HepG2 (cell line): Measurements from ENCODE around the gene GPA33. TPM values are rescaled to one million over a fixed set of nuclear protein-coding genes. Genes with fewer than 3 reads are reported as not detected.

Experiments used
- ATAC-seq: fragments of 200-7000 bp; cut with Tn5 transposase; 3 replicates; pipeline ENCODE4 v1.9.1; 2020; ENCODE audit warnings: mild to moderate bottlenecking, moderate library complexity
- BruUV-seq: library from RNA; stranded (reverse); fragments of 400-500 nt; replicated peaks from 2 replicates; lab custom pipeline; 2021; lab: Mats Ljungman, UMichigan
- CTCF ChIA-PET: fragments of 300-600 bp; formaldehyde crosslinking; extraction: SDS; loops from one replicate; lab custom pipeline; 2021; ENCODE audit warnings: low total read pairs, inconsistent platforms, low intra/inter-chr PET ratio; lab: Yijun Ruan, JAX
- POLR2A ChIA-PET: fragments of 350-600 bp; sonication (Branson Sonifier 250); formaldehyde crosslinking; loops from one replicate; lab custom pipeline; 2020; ENCODE audit warnings: antibody characterized with exemption, inconsistent platforms; lab: Yijun Ruan, JAX
- DNase-seq: peaks from one replicate; pipeline ENCODE4 v3.0.0-alpha.2; 2015; ENCODE audit warnings: low spot score
- FAIRE-seq: peaks from 3 replicates; lab custom pipeline; 2011; peaks lifted over from hg19 to GRCh38; lab: Jason Lieb, UNC
- H2AFZ ChIP-seq: one replicate; pipeline ENCODE4 v1.6.1; 2011; ENCODE audit warnings: low read length, inconsistent platforms
- H3K27ac ChIP-seq: fragments of 300-600 bp; 3 replicates; pipeline ENCODE4 v1.8.0; 2011; ENCODE audit warnings: mixed run types, mild to moderate bottlenecking, mixed read lengths, low read length, inconsistent platforms; ENCODE audit not compliant: insufficient read depth; ENCODE audit errors: extremely low read length
- H3K27me3 ChIP-seq, 2 experiments: fragments of 200-600 bp in 1 of 2; 2 replicates in 1 of 2; 3 replicates in 1 of 2; pipeline versions ENCODE4 v1.6.0 to v1.8.0; 2011; ENCODE audit warnings: low read length in 2 of 2, mild to moderate bottlenecking in 2 of 2, moderate library complexity in 2 of 2, inconsistent platforms in 1 of 2; ENCODE audit not compliant: insufficient read depth in 2 of 2, control insufficient read depth in 1 of 2
- H3K36me3 ChIP-seq, 2 experiments: fragments of 200-600 bp in 1 of 2; replicated peaks in 1 of 2; 2 replicates in 1 of 2; 3 replicates in 1 of 2; pipeline versions ENCODE4 v1.5.1 to v1.8.0; 2011; ENCODE audit warnings: low read length in 2 of 2, inconsistent platforms in 1 of 2; ENCODE audit not compliant: insufficient read depth in 2 of 2, control insufficient read depth in 1 of 2
- H3K4me1 ChIP-seq: 2 replicates; pipeline ENCODE4 v1.5.1; 2012; ENCODE audit warnings: low read length, inconsistent platforms; ENCODE audit not compliant: insufficient read depth
- H3K4me2 ChIP-seq: 2 replicates; pipeline ENCODE4 v1.6.0; 2011; ENCODE audit warnings: low read depth, low read length, inconsistent platforms
- H3K4me3 ChIP-seq, 3 experiments: fragments of 200-600 bp in 1 of 3; sonication (generic), shearing (Covaris generic) in 1 of 3; replicated peaks in 1 of 3; 2 replicates each; pipeline ENCODE4 v1.5.1; 2011 to 2016; ENCODE audit warnings: low read length in 3 of 3, inconsistent platforms in 2 of 3, low read depth in 2 of 3, mild to moderate bottlenecking in 2 of 3, control low read depth in 1 of 3, mixed read lengths in 1 of 3; ENCODE audit not compliant: insufficient read depth in 1 of 3
- H3K79me2 ChIP-seq: one replicate; pipeline ENCODE4 v1.6.1; 2011; ENCODE audit warnings: low read length, inconsistent platforms; ENCODE audit not compliant: insufficient read depth
- H3K9ac ChIP-seq: 2 replicates; pipeline ENCODE4 v1.6.0; 2011; ENCODE audit warnings: mild to moderate bottlenecking, low read depth, low read length, inconsistent platforms; ENCODE audit not compliant: insufficient read depth
- H3K9me3 ChIP-seq: 2 replicates; pipeline ENCODE4 v1.5.1; 2012; ENCODE audit warnings: mild to moderate bottlenecking, low read length
- H4K20me1 ChIP-seq: 2 replicates; pipeline ENCODE4 v1.6.0; 2011; ENCODE audit warnings: inconsistent platforms, mild to moderate bottlenecking, low read length, moderate library complexity; ENCODE audit not compliant: insufficient read depth
- JDP2 ChIP-seq: sonication (generic); formaldehyde crosslinking; IDR thresholded peaks from 2 replicates; pipeline ENCODE4 v1.8.1; 2022; ENCODE audit warnings: missing genetic modification reagents, borderline replicate concordance
- NONO ChIP-seq, 2 experiments: fragments of 450-650 bp in 1 of 2; sonication (generic) in 1 of 2; formaldehyde crosslinking in 1 of 2; IDR thresholded peaks in 1 of 2; conservative IDR thresholded peaks in 1 of 2; 2 replicates each; pipeline versions ENCODE4 v1.6.1 to v1.8.0; 2017 to 2022; ENCODE audit warnings: mild to moderate bottlenecking in 1 of 2, missing genetic modification reagents in 1 of 2, moderate library complexity in 1 of 2
- ONECUT2 ChIP-seq: sonication (generic); formaldehyde crosslinking; IDR thresholded peaks from 2 replicates; pipeline ENCODE4 v1.4.0; 2020; ENCODE audit warnings: missing genetic modification reagents
- THAP11 ChIP-seq: IDR thresholded peaks from 2 replicates; pipeline ENCODE4 v1.6.1; 2016; ENCODE audit warnings: missing biosample characterization, missing genetic modification reagents
- ZNF260 ChIP-seq: sonication (generic); formaldehyde crosslinking; IDR thresholded peaks from 2 replicates; pipeline ENCODE4 v1.4.0; 2020; ENCODE audit warnings: missing genetic modification reagents, low read depth, mild to moderate bottlenecking, borderline replicate concordance
- ZNF552 ChIP-seq: sonication (generic); formaldehyde crosslinking; IDR thresholded peaks from 2 replicates; pipeline ENCODE4 v1.9.0; 2022; ENCODE audit warnings: missing genetic modification reagents, mild to moderate bottlenecking, borderline replicate concordance
- ZNF879 ChIP-seq: sonication (generic); formaldehyde crosslinking; IDR thresholded peaks from 2 replicates; pipeline ENCODE4 v1.8.1; 2023; ENCODE audit warnings: missing genetic modification reagents
- WGBS: methylation state at CpG from one replicate; pipeline ENCODE4 v1.1.6; 2017; ENCODE audit warnings: low lambda C conversion rate; 5-methylcytosine and 5-hydroxymethylcytosine counted together
- in situ Hi-C: cut with HindIII; loops from 2 replicates; pipeline ENCODE4 v1.10.0; 2017; ENCODE audit warnings: low pct_unique_long_range_greater_than_20kb; ENCODE audit not compliant: extremely low pct_ligation_motif_present
- intact Hi-C: fragments of 100-400 bp; cut with micrococcal nuclease; formaldehyde crosslinking; loops from one replicate; pipeline ENCODE4 v1.10.0; 2022; ENCODE audit not compliant: unreplicated experiment
- polyA plus RNA-seq, 8 experiments: library from polyadenylated mRNA; depleted of rRNA in 3 of 8; stranded (reverse) in 7 of 8; unstranded in 1 of 8; fragments of >200 nt; fragmentation: Illumina TruSeq in 4 of 8; extraction: Trizol in 4 of 8; gene quantifications; 2 replicates each; pipeline versions ENCODE4 v1.2.1 to v1.2.3, GENCODE V29; 2011 to 2016; ENCODE audit warnings: low read depth in 4 of 8, missing spikeins in 1 of 8, mixed read lengths in 1 of 8; ENCODE audit not compliant: insufficient read depth in 1 of 8
- total RNA-seq, 5 experiments: library from RNA; depleted of rRNA; stranded (reverse); fragments of >200 nt; fragmentation: Illumina TruSeq; extraction: Trizol; gene quantifications; 2 replicates each; pipeline ENCODE4 v1.2.3, GENCODE V29; 2016; ENCODE audit warnings: low read depth in 1 of 5
- TF ChIP-seq, protein P1 (sequence below): IDR thresholded peaks from 2 replicates; pipeline ENCODE4 v1.6.1; 2012; ENCODE audit warnings: low read length, improper control_type of control experiment

The GPA33 gene
- total and polyA plus RNA-seq, 2 of the 13 experiments (the other 11 are each of a cell fraction or from before 2014, with no cell fraction given), result not detected

GRCh38 chr1:167054531-167054930 is 35.6 kb downstream of the GPA33 start:
- H3K36me3 ChIP-seq, result no peaks in the 10 kb centered on the region
- BruUV-seq, result no TSS peak
- no peak overlapping the region for H3K9ac ChIP-seq
- H4K20me1 ChIP-seq, result no peaks in the 10 kb centered on the region
- 0 out of 2 replicates have a peak, but pooled peaks cover 12% of the 10 kb centered on the region for H3K4me1 ChIP-seq
- in situ Hi-C loops, result no loop called here
- DNase-seq, result no peak
- intact Hi-C loops, result no loop called here
- no peak overlapping the region for H3K4me2 ChIP-seq
- peaks cover 3 to 14% of the 10 kb centered on the region in 2 experiments; a peak in 3 of 5 replicates for H3K27me3 ChIP-seq
- H3K79me2 ChIP-seq, result no peaks in the 10 kb centered on the region
- no peak overlapping the region for H3K27ac ChIP-seq
- FAIRE-seq, result no peak
- H3K9me3 ChIP-seq, result no peaks in the 10 kb centered on the region
- ATAC-seq, result no peak
- ChIA-PET CTCF (no interaction called here), POLR2A (no interaction called here)
- WGBS, result 0% methylated on average over 1 of the region's 3 CpGs
- no peak overlapping the region for H2AFZ ChIP-seq
- H3K4me3 ChIP-seq, result no peak overlapping the region
- no peak for TF ChIP-seq ZNF879 (CRISPR knock-in tag)
- no peak for TF ChIP-seq JDP2
- TF ChIP-seq ONECUT2 (CRISPR knock-in tag), result no peak
- no peak for TF ChIP-seq ZNF260 (CRISPR knock-in tag)
- TF ChIP-seq ZNF552 (CRISPR knock-in tag), result no peak
- TF ChIP-seq, protein P1, sequence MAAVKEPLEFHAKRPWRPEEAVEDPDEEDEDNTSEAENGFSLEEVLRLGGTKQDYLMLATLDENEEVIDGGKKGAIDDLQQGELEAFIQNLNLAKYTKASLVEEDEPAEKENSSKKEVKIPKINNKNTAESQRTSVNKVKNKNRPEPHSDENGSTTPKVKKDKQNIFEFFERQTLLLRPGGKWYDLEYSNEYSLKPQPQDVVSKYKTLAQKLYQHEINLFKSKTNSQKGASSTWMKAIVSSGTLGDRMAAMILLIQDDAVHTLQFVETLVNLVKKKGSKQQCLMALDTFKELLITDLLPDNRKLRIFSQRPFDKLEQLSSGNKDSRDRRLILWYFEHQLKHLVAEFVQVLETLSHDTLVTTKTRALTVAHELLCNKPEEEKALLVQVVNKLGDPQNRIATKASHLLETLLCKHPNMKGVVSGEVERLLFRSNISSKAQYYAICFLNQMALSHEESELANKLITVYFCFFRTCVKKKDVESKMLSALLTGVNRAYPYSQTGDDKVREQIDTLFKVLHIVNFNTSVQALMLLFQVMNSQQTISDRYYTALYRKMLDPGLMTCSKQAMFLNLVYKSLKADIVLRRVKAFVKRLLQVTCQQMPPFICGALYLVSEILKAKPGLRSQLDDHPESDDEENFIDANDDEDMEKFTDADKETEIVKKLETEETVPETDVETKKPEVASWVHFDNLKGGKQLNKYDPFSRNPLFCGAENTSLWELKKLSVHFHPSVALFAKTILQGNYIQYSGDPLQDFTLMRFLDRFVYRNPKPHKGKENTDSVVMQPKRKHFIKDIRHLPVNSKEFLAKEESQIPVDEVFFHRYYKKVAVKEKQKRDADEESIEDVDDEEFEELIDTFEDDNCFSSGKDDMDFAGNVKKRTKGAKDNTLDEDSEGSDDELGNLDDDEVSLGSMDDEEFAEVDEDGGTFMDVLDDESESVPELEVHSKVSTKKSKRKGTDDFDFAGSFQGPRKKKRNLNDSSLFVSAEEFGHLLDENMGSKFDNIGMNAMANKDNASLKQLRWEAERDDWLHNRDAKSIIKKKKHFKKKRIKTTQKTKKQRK, result no peak
- TF ChIP-seq NONO (IDR thresholded peaks at IDR 0.05), result no peak
- TF ChIP-seq NONO (CRISPR knock-in tag; conservative IDR thresholded peaks at IDR 0.05), result no peak
- no peak for TF ChIP-seq THAP11 (CRISPR knock-in tag)
